SU-DHL-6 (cell line): Measurements from ENCODE around the gene MAP3K7.

Source experiments
- CTCF ChIP-seq: fragments of 200-600 bp; sonication (generic); IDR thresholded peaks from one replicate; pipeline ENCODE4 v1.5.1; 2017; ENCODE audit warnings: antibody characterized with exemption, mild to moderate bottlenecking, low read length, moderate library complexity; ENCODE audit not compliant: insufficient read depth, poor library complexity, severe bottlenecking
- EZH2phosphoT487 ChIP-seq: fragments of 200-600 bp; sonication (generic), shearing (Covaris generic); conservative IDR thresholded peaks from 2 replicates; pipeline ENCODE4 v1.6.1; 2018; ENCODE audit warnings: mild to moderate bottlenecking, antibody characterized with exemption, low read length, moderate library complexity, mixed read lengths

- TF ChIP-seq CTCF = no peak
- no peak for TF ChIP-seq EZH2phosphoT487
Observed at GRCh38 chr6:90538278-90539046, 48.4 kb downstream of the MAP3K7 start.
